RCC 7860 (cell line): ENCODE measurements around the gene LGALS3BP.
A peak's percentile ranks its signal among the peaks of the same experiment; 100 is the strongest.
"Not testable (repeated sequence)": the region's sequence is repeated elsewhere in the genome, so short reads cannot be mapped to it uniquely, and the experiment has no call there.

ENCODE experiments used
- DNase-seq: peaks from one replicate; pipeline ENCODE4 v3.0.0-alpha.2; 2015; ENCODE audit warnings: low spot score
- FAIRE-seq: peaks from 2 replicates; lab custom pipeline; 2012; peaks lifted over from hg19 to GRCh38; lab: Jason Lieb, UNC

LGALS3BP gene

GRCh38 chr17:78979780-78980623 lies at the start of gene LGALS3BP:
TSS of gene LGALS3BP (minus strand) at chr17:78979923. CDS start at chr17:78977191, 2,732 bp downstream.
- FAIRE-seq (peak; percentile 86), DNase-seq (peak; percentile 87)

GRCh38 chr17:79028496-79029326 lies 49.0 kb upstream of the LGALS3BP start:
- FAIRE-seq, result no peak
- no peak for DNase-seq

- FAIRE-seq, result no peak
- no peak for DNase-seq
These were observed 48.3 kb upstream of the LGALS3BP start for GRCh38 chr17:79027925-79028491.

GRCh38 chr17:79027274-79027924 lies 47.7 kb upstream of the LGALS3BP start:
- FAIRE-seq (no peak), DNase-seq (no peak)

GRCh38 chr17:79026376-79027273 lies 46.9 kb upstream of the LGALS3BP start:
- FAIRE-seq (no peak), DNase-seq (peak; percentile 84)

GRCh38 chr17:79024901-79025737 lies 45.4 kb upstream of the LGALS3BP start:
- no peak for DNase-seq
- no peak for FAIRE-seq

GRCh38 chr17:79023886-79024771 lies 44.4 kb upstream of the LGALS3BP start, which contains the start of gene C1QTNF1:
TSS of gene C1QTNF1 (plus strand) at chr17:79024169. CDS start at chr17:79043969, 19,800 bp downstream.
- FAIRE-seq (no peak), DNase-seq (no peak)

GRCh38 chr17:79023180-79023705 lies 43.5 kb upstream of the LGALS3BP start:
- FAIRE-seq, result no peak
- no peak for DNase-seq

GRCh38 chr17:79022507-79022991 lies 42.8 kb upstream of the LGALS3BP start:
- no peak for FAIRE-seq
- no peak for DNase-seq

GRCh38 chr17:79021929-79022328 lies 42.2 kb upstream of the LGALS3BP start:
- FAIRE-seq, DNase-seq: not testable (repeated sequence)

GRCh38 chr17:79020631-79021301 lies 41.0 kb upstream of the LGALS3BP start:
- DNase-seq, result no peak

GRCh38 chr17:79019632-79020584 lies 40.2 kb upstream of the LGALS3BP start:
- FAIRE-seq (peak; percentile 36), DNase-seq (peak; percentile 60)

More at GRCh38 chr17:79020631-79021301, 41.0 kb upstream of the LGALS3BP start:
- no peak for FAIRE-seq

- DNase-seq, result no peak
- FAIRE-seq, result no peak
These were observed 39.5 kb upstream of the LGALS3BP start for GRCh38 chr17:79019261-79019631.

- DNase-seq (no peak), FAIRE-seq (no peak)
These were observed 38.6 kb upstream of the LGALS3BP start for GRCh38 chr17:79018370-79018695.

GRCh38 chr17:79017546-79018369 lies 38.0 kb upstream of the LGALS3BP start:
- no peak for DNase-seq
- no peak for FAIRE-seq
